WERI-Rb-1 (cell line): ENCODE results near the gene AGBL5.

Experiments
- DNase-seq: peaks from one replicate; pipeline ENCODE4 v3.0.0-alpha.2; 2020
- H3K27ac ChIP-seq: fragments of 250-450 bp; sonication (Bioruptor Pico); 2 replicates; pipeline ENCODE4 v1.5.1; 2020; ENCODE audit warnings: mild to moderate bottlenecking, moderate library complexity
- H3K27me3 ChIP-seq: fragments of 250-450 bp; sonication (Bioruptor Pico); 2 replicates; pipeline ENCODE4 v1.5.1; 2021; ENCODE audit warnings: mild to moderate bottlenecking, low read depth, moderate library complexity; ENCODE audit not compliant: insufficient read depth, severe bottlenecking
- H3K36me3 ChIP-seq: fragments of 250-450 bp; sonication (Bioruptor Pico); 2 replicates; pipeline ENCODE4 v1.5.1; 2020; ENCODE audit warnings: mild to moderate bottlenecking, moderate library complexity
- H3K4me3 ChIP-seq: 2 replicates; pipeline ENCODE4 v1.5.1; 2011; ENCODE audit warnings: low read depth, mild to moderate bottlenecking, control low read depth, low read length
- H3K9me3 ChIP-seq: fragments of 250-450 bp; sonication (Bioruptor Pico); 2 replicates; pipeline ENCODE4 v1.5.1; 2021; ENCODE audit warnings: mild to moderate bottlenecking, moderate library complexity; ENCODE audit not compliant: severe bottlenecking
- TF ChIP-seq, protein P1 (sequence below): IDR thresholded peaks from 2 replicates; pipeline ENCODE4 v1.5.1; 2011; ENCODE audit warnings: low read depth, mild to moderate bottlenecking, control low read depth, inconsistent platforms, low read length

Gene AGBL5

DNA sequence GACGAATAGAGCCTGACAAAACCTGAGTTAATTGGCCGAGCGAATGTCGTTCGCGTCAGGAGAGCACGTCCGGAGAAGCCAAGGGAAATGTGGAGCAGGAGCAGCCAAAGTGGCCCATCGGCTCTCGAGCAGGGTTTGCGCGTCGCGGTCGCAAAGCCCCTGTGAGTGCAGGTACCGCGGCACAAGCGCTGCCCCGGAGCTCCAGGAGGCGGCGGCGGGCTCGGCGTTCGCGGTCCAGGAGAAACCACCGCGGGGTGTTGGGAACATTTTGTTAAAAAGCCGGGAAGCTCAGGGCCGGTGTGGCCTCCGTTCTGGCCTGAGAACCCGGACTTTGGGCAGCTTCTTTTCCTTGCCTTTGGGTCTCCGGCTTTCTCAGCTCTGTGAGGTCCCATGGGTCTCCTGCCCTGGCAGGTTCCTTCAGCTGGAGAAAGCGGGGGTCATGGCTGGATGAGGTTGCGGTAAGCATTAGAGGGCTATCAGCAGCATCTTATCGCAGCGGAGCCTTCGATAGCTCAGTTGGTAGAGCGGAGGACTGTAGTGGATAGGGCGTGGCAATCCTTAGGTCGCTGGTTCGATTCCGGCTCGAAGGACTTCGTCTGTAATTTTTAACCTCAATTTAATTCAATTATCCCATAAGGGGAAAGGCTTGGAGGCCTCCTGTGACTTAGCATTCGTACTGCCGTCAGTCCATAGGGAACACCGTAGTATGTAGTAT, 1.0 kb upstream of the AGBL5 start:
- TF ChIP-seq, protein P1, sequence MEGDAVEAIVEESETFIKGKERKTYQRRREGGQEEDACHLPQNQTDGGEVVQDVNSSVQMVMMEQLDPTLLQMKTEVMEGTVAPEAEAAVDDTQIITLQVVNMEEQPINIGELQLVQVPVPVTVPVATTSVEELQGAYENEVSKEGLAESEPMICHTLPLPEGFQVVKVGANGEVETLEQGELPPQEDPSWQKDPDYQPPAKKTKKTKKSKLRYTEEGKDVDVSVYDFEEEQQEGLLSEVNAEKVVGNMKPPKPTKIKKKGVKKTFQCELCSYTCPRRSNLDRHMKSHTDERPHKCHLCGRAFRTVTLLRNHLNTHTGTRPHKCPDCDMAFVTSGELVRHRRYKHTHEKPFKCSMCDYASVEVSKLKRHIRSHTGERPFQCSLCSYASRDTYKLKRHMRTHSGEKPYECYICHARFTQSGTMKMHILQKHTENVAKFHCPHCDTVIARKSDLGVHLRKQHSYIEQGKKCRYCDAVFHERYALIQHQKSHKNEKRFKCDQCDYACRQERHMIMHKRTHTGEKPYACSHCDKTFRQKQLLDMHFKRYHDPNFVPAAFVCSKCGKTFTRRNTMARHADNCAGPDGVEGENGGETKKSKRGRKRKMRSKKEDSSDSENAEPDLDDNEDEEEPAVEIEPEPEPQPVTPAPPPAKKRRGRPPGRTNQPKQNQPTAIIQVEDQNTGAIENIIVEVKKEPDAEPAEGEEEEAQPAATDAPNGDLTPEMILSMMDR, result 0 out of 2 replicates have a peak, but pooled peaks have one; percentile 34

DNA sequence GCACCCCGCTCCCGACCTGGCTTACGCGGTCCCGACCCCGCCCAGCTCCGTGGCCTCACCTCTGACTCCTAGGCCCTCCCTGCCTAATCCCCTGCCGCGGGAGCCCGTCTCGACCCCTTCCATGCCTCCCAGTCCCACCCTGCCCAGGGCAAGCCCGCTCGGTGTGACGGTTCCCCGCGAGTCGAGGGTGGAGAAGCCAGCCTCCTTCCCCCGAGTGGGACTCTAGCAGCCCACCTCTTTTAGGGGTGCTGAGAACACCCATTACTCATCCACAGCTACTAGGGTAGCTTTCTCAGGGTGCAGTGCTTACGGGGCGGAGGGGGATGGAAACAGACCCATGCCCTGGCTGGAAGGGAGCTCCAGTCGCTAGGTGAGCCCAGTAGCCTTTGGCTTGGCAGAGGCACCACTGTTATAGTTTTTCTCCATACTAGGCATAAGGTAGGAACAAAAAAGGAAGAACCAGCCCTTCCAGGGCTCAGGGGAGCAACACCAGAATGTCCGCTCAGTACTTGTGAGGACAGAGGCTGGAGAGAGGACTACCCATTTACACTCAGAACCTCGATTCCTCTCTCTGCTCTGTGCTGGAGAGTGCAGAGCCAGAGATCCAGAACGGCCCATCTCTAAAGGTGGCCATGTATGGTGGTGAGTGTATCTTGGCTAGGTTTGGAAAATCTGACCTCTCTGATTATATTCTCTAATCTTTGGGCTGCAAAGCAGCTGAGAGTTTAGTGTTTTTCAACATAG, 606 bp downstream of the AGBL5 start:
- Histone ChIP-seq H3K9me3 (no peaks in the 10 kb centered on the region), H3K36me3 (peaks cover 43% of the 10 kb centered on the region), H3K27ac (peak overlapping the region; percentile 81), H3K27me3 (no peaks in the 10 kb centered on the region), H3K4me3 (peak overlapping the region; percentile 85)
- TF ChIP-seq, protein P1, result no peak
- peak; percentile 58 for DNase-seq

More for the DNA sequence above, 1.0 kb upstream of the AGBL5 start:
- DNase-seq, result peak; percentile 94
- H3K9me3 ChIP-seq, result no peaks in the 10 kb centered on the region
- H3K27ac ChIP-seq, result peak overlapping the region; percentile 81
- H3K36me3 ChIP-seq, result peaks cover 27% of the 10 kb centered on the region
- no peaks in the 10 kb centered on the region for H3K27me3 ChIP-seq
- peak overlapping the region; percentile 85 for H3K4me3 ChIP-seq

DNA sequence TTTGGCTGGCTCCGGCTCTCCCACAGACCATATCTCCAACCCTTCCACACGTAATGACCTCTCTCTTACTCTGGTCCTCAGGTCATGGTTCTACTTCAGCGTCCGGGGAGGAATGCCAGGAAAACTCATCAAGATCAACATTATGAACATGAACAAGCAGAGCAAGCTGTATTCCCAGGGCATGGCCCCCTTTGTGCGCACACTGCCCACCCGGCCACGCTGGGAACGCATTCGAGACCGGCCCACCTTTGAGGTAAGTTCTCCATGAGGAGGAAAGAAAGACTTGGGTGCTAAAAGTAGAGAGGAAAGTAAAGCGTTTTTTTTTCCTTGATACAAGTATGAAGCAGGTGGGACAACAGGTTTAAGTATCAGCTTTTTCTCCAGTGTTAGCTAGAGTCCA, 1.9 kb downstream of the AGBL5 start:
- TF ChIP-seq, protein P1, result no peak
- Histone ChIP-seq H3K4me3 (no peak overlapping the region), H3K9me3 (no peaks in the 10 kb centered on the region), H3K36me3 (peaks cover 56% of the 10 kb centered on the region), H3K27ac (no peak overlapping the region), H3K27me3 (no peaks in the 10 kb centered on the region)
- no peak for DNase-seq

DNA sequence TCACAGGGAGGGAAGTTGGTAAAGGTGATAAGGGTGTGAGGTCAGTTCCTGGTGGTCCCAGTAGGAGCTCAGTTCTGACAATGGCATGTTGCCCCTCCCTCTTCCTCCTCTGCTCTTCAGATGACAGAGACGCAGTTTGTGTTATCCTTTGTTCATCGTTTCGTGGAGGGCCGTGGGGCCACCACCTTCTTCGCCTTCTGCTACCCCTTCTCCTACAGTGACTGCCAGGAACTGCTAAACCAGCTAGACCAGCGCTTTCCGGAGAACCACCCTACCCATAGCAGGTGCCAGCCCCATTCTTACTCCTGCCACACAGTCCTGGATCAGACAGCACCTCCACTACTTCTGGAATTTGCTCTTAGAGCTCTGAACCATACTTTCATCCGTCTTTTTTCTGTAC, 2.3 kb downstream of the AGBL5 start:
- H3K36me3 ChIP-seq, result peaks cover 60% of the 10 kb centered on the region
- DNase-seq, result no peak
- no peak overlapping the region for H3K4me3 ChIP-seq
- H3K27ac ChIP-seq, result no peak overlapping the region
- H3K27me3 ChIP-seq, result no peaks in the 10 kb centered on the region
- TF ChIP-seq, protein P1, result no peak
- no peaks in the 10 kb centered on the region for H3K9me3 ChIP-seq

DNA sequence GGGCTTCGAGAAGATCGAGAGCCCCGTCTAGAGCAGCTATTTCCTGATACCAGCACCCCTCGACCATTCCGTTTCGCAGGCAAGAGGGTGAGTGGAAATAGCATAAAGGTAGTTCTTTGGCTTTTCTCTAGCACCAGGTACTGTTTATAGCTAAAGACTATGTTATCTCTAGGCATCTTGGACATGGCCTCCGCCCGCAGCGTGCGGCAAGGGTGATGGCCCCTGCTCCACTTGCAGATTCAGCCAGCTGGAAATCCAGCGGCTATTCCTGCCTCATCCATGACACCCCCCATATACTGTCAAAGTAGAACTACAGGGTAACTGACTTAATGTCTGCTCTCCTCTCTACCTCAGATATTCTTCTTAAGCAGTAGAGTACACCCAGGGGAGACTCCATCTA, 3.3 kb downstream of the AGBL5 start:
- H3K36me3 ChIP-seq, result peaks cover 70% of the 10 kb centered on the region
- H3K27me3 ChIP-seq, result no peaks in the 10 kb centered on the region
- H3K27ac ChIP-seq, result no peak overlapping the region
- no peaks in the 10 kb centered on the region for H3K9me3 ChIP-seq
- DNase-seq, result no peak
- TF ChIP-seq, protein P1, result no peak
- no peak overlapping the region for H3K4me3 ChIP-seq
